CD4-positive, CD25-positive, alpha-beta regulatory T cell (primary cell): ENCODE data around the gene MARCHF9. TPM values are rescaled to one million over a fixed set of nuclear protein-coding genes. Genes with fewer than 3 reads are reported as not detected.

ENCODE experiments used
- ATAC-seq, 2 donors: fragments of 150-1000 bp; cut with Tn5 transposase; one replicate each; pipeline ENCODE4 v1.10.0; 2021; ENCODE audit warnings: low read depth in 2 of 2, moderate number of reproducible peaks in 2 of 2, moderate library complexity in 1 of 2
- DNase-seq, 3 donors: peaks; one replicate each; pipeline versions ENCODE4 v3.0.0 to v3.0.0-alpha.2; 2012 to 2022; ENCODE audit warnings: mixed read lengths in 1 of 3
- H3K27ac ChIP-seq: one replicate; pipeline ENCODE4 v1.7.0; 2013; ENCODE audit warnings: mild to moderate bottlenecking, low read length; ENCODE audit not compliant: insufficient read depth, poor library complexity, severe bottlenecking
- H3K27me3 ChIP-seq: one replicate; pipeline ENCODE4 v1.7.0; 2013; ENCODE audit warnings: low read length; ENCODE audit not compliant: control insufficient read depth, insufficient read depth
- H3K36me3 ChIP-seq: one replicate; pipeline ENCODE4 v1.7.0; 2013; ENCODE audit warnings: mild to moderate bottlenecking, low read length, moderate library complexity; ENCODE audit not compliant: control insufficient read depth, insufficient read depth
- H3K4me1 ChIP-seq: 2 replicates; pipeline ENCODE4 v1.7.0; 2013; ENCODE audit warnings: mild to moderate bottlenecking, low read length; ENCODE audit not compliant: insufficient read depth, control insufficient read depth, poor library complexity, severe bottlenecking
- H3K4me3 ChIP-seq: one replicate; pipeline ENCODE4 v1.7.0; 2013; ENCODE audit warnings: low read depth, mild to moderate bottlenecking, low read length, moderate library complexity
- H3K9me3 ChIP-seq, 2 experiments: 1 replicate in 1 of 2; 2 replicates in 1 of 2; pipeline ENCODE4 v1.7.0; 2013; ENCODE audit warnings: low read length in 2 of 2, mild to moderate bottlenecking in 1 of 2, moderate library complexity in 1 of 2; ENCODE audit not compliant: control insufficient read depth in 2 of 2
- H3K27ac Mint-ChIP-seq, 3 donors: one replicate each; pipeline ENCODE4 v1.8.0; 2020 to 2022; ENCODE audit warnings: mild to moderate bottlenecking in 3 of 3, mixed read lengths in 3 of 3, moderate library complexity in 2 of 3
- H3K27me3 Mint-ChIP-seq: one replicate; pipeline ENCODE4 v1.8.0; 2022; ENCODE audit warnings: mild to moderate bottlenecking, mixed read lengths
- H3K36me3 Mint-ChIP-seq: one replicate; pipeline ENCODE4 v1.8.0; 2020; ENCODE audit warnings: mixed read lengths
- H3K4me1 Mint-ChIP-seq, 4 donors: one replicate each; pipeline ENCODE4 v1.8.0; 2020 to 2022; ENCODE audit warnings: mixed read lengths in 4 of 4, mild to moderate bottlenecking in 1 of 4
- H3K4me3 Mint-ChIP-seq, 4 donors: one replicate each; pipeline ENCODE4 v1.8.0; 2020 to 2022; ENCODE audit warnings: mild to moderate bottlenecking in 4 of 4, mixed read lengths in 4 of 4, moderate library complexity in 3 of 4
- H3K9me3 Mint-ChIP-seq, 7 donors: one replicate each; pipeline ENCODE4 v1.8.0; 2020 to 2022; ENCODE audit warnings: mixed read lengths in 7 of 7, mild to moderate bottlenecking in 3 of 7, moderate library complexity in 2 of 7
- polyA plus RNA-seq, 4 donors: library from polyadenylated mRNA; unstranded; fragments of 300-500 nt; fragmentation: Illumina TruSeq; gene quantifications; one replicate each; pipeline ENCODE4 v1.2.3, GENCODE V29; 2021
- total RNA-seq: library from RNA; stranded (reverse); gene quantifications from one replicate; pipeline ENCODE4 v1.2.3, GENCODE V29; 2022

Gene MARCHF9
- total and polyA plus RNA-seq, 5 donors from 2014 or later: 2.2 to 35.4 (median 4.1) TPM

DNA sequence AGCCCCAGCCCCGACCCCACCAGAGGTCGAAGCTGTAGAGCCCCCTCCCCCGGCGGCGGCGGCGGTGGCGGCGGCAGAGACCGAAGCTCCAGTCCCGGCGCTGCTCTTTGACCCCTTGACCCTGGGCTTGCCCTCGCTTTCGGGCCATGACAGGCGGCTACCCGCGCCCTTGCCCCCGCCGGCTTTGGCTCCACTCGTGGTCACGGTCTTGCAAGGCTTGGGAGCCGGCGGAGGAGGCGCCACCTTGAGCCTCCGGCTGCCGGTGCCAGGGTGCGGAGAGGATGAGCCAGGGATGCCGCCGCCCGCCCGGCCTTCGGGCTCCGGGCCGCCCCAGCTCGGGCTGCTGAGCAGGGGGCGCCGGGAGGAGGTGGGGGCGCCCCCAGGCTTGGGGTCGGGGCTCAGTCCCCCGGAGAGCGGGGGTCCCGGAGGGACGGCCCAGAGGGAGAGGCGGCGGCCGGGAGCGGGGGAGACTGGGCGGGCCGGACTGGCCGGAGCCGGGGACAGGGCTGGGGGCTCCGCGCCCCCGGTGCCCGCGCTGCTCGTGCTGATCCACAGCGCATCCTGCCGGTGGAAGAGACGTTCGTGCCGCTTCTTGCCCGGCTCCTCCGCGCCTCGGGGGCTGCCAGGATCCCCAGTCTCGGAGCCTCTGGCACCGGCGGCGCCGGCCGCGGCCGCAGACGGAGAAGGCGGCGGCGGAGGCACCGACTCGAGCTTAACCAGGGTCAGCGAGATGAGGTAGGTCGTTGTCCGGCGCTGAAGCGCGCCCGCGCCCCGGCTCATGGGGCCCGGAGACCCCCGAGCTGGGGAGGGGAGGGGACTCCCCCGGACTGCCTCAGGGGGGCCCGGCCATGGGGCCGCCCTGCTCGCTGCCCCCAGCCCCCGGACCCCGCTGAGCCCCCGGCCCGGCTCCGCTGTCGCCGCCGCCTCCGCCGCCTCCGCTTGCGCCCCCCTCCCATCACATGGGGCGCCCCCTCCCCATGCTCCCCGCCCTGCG lies 17.1 kb upstream of the MARCHF9 start:
- Histone ChIP-seq H3K27me3 (no peaks in the 10 kb centered on the region), H3K36me3 (peaks cover 37% of the 10 kb centered on the region), H3K27ac (no peak overlapping the region), H3K4me1 (peaks cover 42% of the 10 kb centered on the region), H3K9me3 (no peaks in the 10 kb centered on the region), H3K4me3 (no peak overlapping the region)
- no peak overlapping the region for H3K4me3 Mint-ChIP-seq
- H3K9me3 Mint-ChIP-seq: peaks cover 0 to 2% (median 0%) of the 10 kb centered on the region in 7 donors
- ATAC-seq: no peak
- H3K27me3 Mint-ChIP-seq: no peaks in the 10 kb centered on the region
- H3K36me3 Mint-ChIP-seq: peaks cover 27% of the 10 kb centered on the region
- H3K4me1 Mint-ChIP-seq: peaks cover 0 to 53% (median 31%) of the 10 kb centered on the region in 4 donors
- no peak overlapping the region for H3K27ac Mint-ChIP-seq
- DNase-seq: no peak

- peak within 1 kb of the TSS; percentile 29 to 78 (median 72) for H3K27ac Mint-ChIP-seq
- Histone ChIP-seq H3K27me3 (no peaks in the 10 kb centered on the region), H3K9me3 (no peaks in the 10 kb centered on the region), H3K36me3 (peaks cover 27% of the 10 kb centered on the region), H3K27ac (peak within 1 kb of the TSS; percentile 88), H3K4me3 (peak within 1 kb of the TSS; percentile 42), H3K4me1 (peaks cover 48% of the 10 kb centered on the region)
- H3K27me3 Mint-ChIP-seq: no peaks in the 10 kb centered on the region
- H3K4me3 Mint-ChIP-seq: peak within 1 kb of the TSS; percentile 58 to 91 (median 82)
- H3K36me3 Mint-ChIP-seq: peaks cover 20% of the 10 kb centered on the region
- H3K4me1 Mint-ChIP-seq: peaks cover 0 to 54% (median 31%) of the 10 kb centered on the region in 4 donors
- ATAC-seq (no peak), DNase-seq (no peak)
- peaks cover 0 to 2% (median 0%) of the 10 kb centered on the region in 7 donors for H3K9me3 Mint-ChIP-seq
Measured at GRCh38 chr12:57738661-57739237, 16.2 kb upstream of the MARCHF9 start, which contains the start of gene AGAP2. Gene AGAP2, minus strand, starts transcription at chr12:57738742. Its CDS starts 496 bp downstream, at chr12:57738246.

GRCh38 chr12:57739387-57739786 lies 15.5 kb upstream of the MARCHF9 start:
- no peak for DNase-seq
- H3K27ac Mint-ChIP-seq: peak overlapping the region; percentile 29 to 78 (median 72)
- H3K9me3 Mint-ChIP-seq: peaks cover 0 to 2% (median 0%) of the 10 kb centered on the region in 7 donors
- no peaks in the 10 kb centered on the region for H3K27me3 Mint-ChIP-seq
- peaks cover 18% of the 10 kb centered on the region for H3K36me3 Mint-ChIP-seq
- H3K4me3 Mint-ChIP-seq: peak overlapping the region; percentile 58 to 91 (median 82)
- H3K27me3 ChIP-seq: no peaks in the 10 kb centered on the region
- peaks cover 55% of the 10 kb centered on the region for H3K4me1 ChIP-seq
- H3K4me3 ChIP-seq: peak overlapping the region; percentile 42
- peaks cover 0 to 61% (median 36%) of the 10 kb centered on the region in 4 donors for H3K4me1 Mint-ChIP-seq
- peak overlapping the region; percentile 88 for H3K27ac ChIP-seq
- no peaks in the 10 kb centered on the region for H3K9me3 ChIP-seq
- ATAC-seq: no peak
- H3K36me3 ChIP-seq: peaks cover 21% of the 10 kb centered on the region

- Mint-ChIP-seq H3K36me3 (peaks cover 16% of the 10 kb centered on the region), H3K27ac (peak overlapping the region; percentile 52 to 97 (median 90)), H3K27me3 (no peaks in the 10 kb centered on the region), H3K4me1 (peaks cover 0 to 61% (median 38%) of the 10 kb centered on the region in 4 donors), H3K9me3 (peaks cover 0 to 2% (median 0%) of the 10 kb centered on the region in 7 donors), H3K4me3 (peak overlapping the region; percentile 88 to 91 (median 90))
- ATAC-seq (no peak), DNase-seq (no peak)
- Histone ChIP-seq H3K4me1 (peaks cover 60% of the 10 kb centered on the region), H3K4me3 (peak overlapping the region; percentile 99), H3K9me3 (no peaks in the 10 kb centered on the region), H3K27me3 (no peaks in the 10 kb centered on the region), H3K36me3 (peaks cover 15% of the 10 kb centered on the region), H3K27ac (peak overlapping the region; percentile 88)
Measured at GRCh38 chr12:57739914-57740538, 14.9 kb upstream of the MARCHF9 start.

GRCh38 chr12:57740656-57741412 lies 14.1 kb upstream of the MARCHF9 start:
- Mint-ChIP-seq H3K36me3 (peaks cover 15% of the 10 kb centered on the region), H3K4me1 (peaks cover 0 to 68% (median 39%) of the 10 kb centered on the region in 4 donors), H3K9me3 (peaks cover 0 to 2% (median 0%) of the 10 kb centered on the region in 7 donors), H3K27me3 (no peaks in the 10 kb centered on the region), H3K4me3 (peak overlapping the region; percentile 84 to 91 (median 89)), H3K27ac (peak overlapping the region; percentile 86 to 97 (median 90))
- ATAC-seq: peak; percentile 76 to 79
- H3K4me3 ChIP-seq: peak overlapping the region; percentile 99
- H3K36me3 ChIP-seq: peaks cover 12% of the 10 kb centered on the region
- no peaks in the 10 kb centered on the region for H3K27me3 ChIP-seq
- H3K9me3 ChIP-seq: no peaks in the 10 kb centered on the region
- peaks cover 68% of the 10 kb centered on the region for H3K4me1 ChIP-seq
- peak; percentile 74 to 94 (median 88) for DNase-seq
- H3K27ac ChIP-seq: peak overlapping the region; percentile 88

DNA sequence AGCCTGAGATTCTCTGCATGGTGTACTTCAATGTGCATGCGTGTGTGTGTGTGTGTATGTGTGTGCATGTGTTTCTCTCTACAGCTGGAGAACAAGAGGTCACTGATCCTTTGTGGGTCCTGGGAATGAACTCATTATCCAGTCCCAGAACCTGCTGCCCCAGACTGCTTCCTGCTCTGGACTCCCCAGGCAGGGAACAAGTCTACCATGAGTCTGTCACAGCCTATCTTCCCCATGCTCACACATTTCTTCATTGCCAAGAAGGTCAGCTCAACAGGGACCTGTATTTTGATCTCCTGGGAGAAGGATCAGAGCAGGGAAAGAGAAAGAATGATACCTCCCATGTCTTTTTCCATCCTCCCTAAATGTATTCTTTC lies 13.5 kb upstream of the MARCHF9 start:
- peak overlapping the region; percentile 99 for H3K4me3 ChIP-seq
- Mint-ChIP-seq H3K27me3 (no peaks in the 10 kb centered on the region), H3K36me3 (peaks cover 13% of the 10 kb centered on the region), H3K9me3 (peaks cover 0 to 2% (median 0%) of the 10 kb centered on the region in 7 donors), H3K4me3 (peak overlapping the region; percentile 84 to 91 (median 89)), H3K4me1 (peaks cover 0 to 71% (median 40%) of the 10 kb centered on the region in 4 donors), H3K27ac (peak overlapping the region; percentile 86 to 97 (median 90))
- ATAC-seq: no peak
- no peak for DNase-seq
- H3K9me3 ChIP-seq: no peaks in the 10 kb centered on the region
- H3K36me3 ChIP-seq: peaks cover 12% of the 10 kb centered on the region
- H3K27me3 ChIP-seq: no peaks in the 10 kb centered on the region
- H3K27ac ChIP-seq: peak overlapping the region; percentile 88
- H3K4me1 ChIP-seq: peaks cover 68% of the 10 kb centered on the region
